Mammary epithelial cell (primary cell): ENCODE measurements around the gene SPATA20.

ENCODE experiments used
- CTCF ChIP-seq, 2 donors: IDR thresholded peaks in 1 of 2; conservative IDR thresholded peaks in 1 of 2; 2 replicates each; pipeline ENCODE4 v1.5.1; 2011 to 2012; ENCODE audit warnings: inconsistent platforms in 2 of 2, low read length in 2 of 2, mild to moderate bottlenecking in 2 of 2, control low read depth in 1 of 2, low read depth in 1 of 2; ENCODE audit not compliant: insufficient read depth in 1 of 2; ENCODE audit errors: extremely low read depth in 1 of 2
- EZH2 ChIP-seq: IDR thresholded peaks from 2 replicates; pipeline ENCODE4 v1.6.1; 2012; ENCODE audit warnings: low read length, inconsistent platforms, borderline replicate concordance

GRCh38 chr17:50605429-50605828 lies 58.5 kb downstream of the SPATA20 start:
- TF ChIP-seq CTCF (conservative IDR thresholded peaks at IDR 0.05 in 1 of 2, IDR thresholded peaks at IDR 0.05 in 1 of 2; ENCODE audit: extremely low read depth in 1 of 2, insufficient read depth in 1 of 2, low read depth in 1 of 2, low read length in 2 of 2) (no peak), EZH2 (no peak)
